ENCODE results near the gene VEPH1. TPM values are rescaled to one million over a fixed set of nuclear protein-coding genes. Genes with fewer than 3 reads are reported as not detected.
A peak's percentile ranks its signal among the peaks of the same experiment; 100 is the strongest.

VEPH1 gene
- total and polyA plus RNA-seq, 2 donors from 2014 or later: 17.8 to 29.2 TPM

DNA sequence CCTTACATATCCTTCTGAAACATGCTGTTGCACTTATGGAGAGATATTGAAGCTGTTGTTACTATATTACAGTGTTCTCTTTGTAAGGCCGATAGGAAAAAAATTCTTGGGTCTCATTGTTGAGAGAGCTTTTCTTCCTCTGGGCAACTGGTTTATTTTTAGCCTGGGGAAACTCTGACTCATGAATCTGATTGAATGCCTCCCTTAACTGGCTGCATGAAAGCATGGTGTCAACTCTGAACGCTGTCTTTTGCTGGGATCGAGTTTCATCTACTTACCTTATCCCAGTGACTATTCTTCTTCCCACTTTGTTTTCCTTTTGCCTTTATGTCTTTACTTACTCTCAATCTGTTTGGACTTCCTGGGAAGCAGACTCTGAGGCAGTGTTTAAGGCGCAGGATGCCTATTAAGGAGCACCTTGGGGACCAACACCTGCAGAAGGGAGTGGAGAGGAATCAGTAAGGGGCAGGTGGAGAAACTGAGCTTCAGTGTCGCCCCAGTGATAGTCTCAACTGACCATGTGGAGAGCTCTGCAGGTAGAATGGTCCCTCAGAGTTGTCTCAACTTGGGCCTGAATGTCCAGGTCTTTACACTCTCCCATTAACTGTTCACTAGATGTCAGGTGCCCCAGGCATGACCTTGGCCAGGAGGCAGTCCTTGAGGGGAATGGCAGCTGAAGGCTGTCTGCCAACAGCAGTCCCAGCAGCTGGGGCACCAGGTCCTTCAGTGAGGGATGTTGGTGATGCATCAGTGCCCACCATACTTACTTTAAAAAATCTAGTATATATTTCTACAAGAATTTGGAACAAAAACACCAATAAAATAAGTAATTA, 254.4 kb downstream of the VEPH1 start:
- H3K36me3 ChIP-seq (ENCODE audit: control insufficient read depth in 2 of 3, insufficient read depth in 3 of 3, low read length in 3 of 3): no peaks in the 10 kb centered on the region
- H3K9me3 ChIP-seq (ENCODE audit: control insufficient read depth in 2 of 3, insufficient read depth in 1 of 3, low read length in 3 of 3): no peaks in the 10 kb centered on the region
- intact Hi-C loops (cut with DNase I): no loop called here
- TF ChIP-seq, protein P1, sequence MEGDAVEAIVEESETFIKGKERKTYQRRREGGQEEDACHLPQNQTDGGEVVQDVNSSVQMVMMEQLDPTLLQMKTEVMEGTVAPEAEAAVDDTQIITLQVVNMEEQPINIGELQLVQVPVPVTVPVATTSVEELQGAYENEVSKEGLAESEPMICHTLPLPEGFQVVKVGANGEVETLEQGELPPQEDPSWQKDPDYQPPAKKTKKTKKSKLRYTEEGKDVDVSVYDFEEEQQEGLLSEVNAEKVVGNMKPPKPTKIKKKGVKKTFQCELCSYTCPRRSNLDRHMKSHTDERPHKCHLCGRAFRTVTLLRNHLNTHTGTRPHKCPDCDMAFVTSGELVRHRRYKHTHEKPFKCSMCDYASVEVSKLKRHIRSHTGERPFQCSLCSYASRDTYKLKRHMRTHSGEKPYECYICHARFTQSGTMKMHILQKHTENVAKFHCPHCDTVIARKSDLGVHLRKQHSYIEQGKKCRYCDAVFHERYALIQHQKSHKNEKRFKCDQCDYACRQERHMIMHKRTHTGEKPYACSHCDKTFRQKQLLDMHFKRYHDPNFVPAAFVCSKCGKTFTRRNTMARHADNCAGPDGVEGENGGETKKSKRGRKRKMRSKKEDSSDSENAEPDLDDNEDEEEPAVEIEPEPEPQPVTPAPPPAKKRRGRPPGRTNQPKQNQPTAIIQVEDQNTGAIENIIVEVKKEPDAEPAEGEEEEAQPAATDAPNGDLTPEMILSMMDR (IDR thresholded peaks at IDR 0.05; ENCODE audit: borderline replicate concordance, extremely low read depth, insufficient read depth): no peak
- no peak overlapping the region for H3K27ac ChIP-seq (ENCODE audit: low read depth in 2 of 2, low read length in 2 of 2)
- H3K27me3 ChIP-seq (ENCODE audit: control insufficient read depth, insufficient read depth, low read length): no peaks in the 10 kb centered on the region
- H3K4me3 ChIP-seq (ENCODE audit: low read length in 3 of 3): no peak overlapping the region
- H3K4me1 ChIP-seq (ENCODE audit: control insufficient read depth in 2 of 3, insufficient read depth in 2 of 3, low read depth in 1 of 3, low read length in 3 of 3): no peaks in the 10 kb centered on the region
- DNase-seq (peak in 2 of 5 donors; percentile 27 to 37), FAIRE-seq (no peak)
- no peak overlapping the region for H3K9ac ChIP-seq (ENCODE audit: low read length in 3 of 3)

DNA sequence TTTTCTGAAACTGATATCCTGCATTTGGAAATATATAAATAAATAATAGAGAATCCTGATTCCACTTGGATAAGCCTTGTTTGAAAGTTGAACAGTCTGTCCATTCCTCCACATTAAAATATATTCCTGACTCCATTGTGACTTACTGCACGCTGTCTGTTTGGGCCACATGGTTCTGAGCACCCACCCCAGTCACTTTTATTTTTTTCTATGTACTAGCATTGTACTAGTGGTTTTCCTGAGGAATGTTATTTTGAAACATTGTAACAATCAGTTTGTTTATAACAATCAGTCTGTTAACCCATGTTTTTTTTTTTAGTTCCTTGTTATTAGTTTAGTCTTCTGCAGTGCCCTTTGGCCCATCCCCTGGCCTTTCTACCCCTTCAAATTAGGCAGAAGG, 255.8 kb downstream of the VEPH1 start:
- no peaks in the 10 kb centered on the region for H3K4me1 ChIP-seq (ENCODE audit: control insufficient read depth in 2 of 3, insufficient read depth in 2 of 3, low read depth in 1 of 3, low read length in 3 of 3)
- H3K4me3 ChIP-seq (ENCODE audit: low read length in 3 of 3): no peak overlapping the region
- FAIRE-seq (no peak), DNase-seq (no peak)
- H3K27me3 ChIP-seq (ENCODE audit: control insufficient read depth, insufficient read depth, low read length): no peaks in the 10 kb centered on the region
- no peak overlapping the region for H3K9ac ChIP-seq (ENCODE audit: low read length in 3 of 3)
- no peaks in the 10 kb centered on the region for H3K9me3 ChIP-seq (ENCODE audit: control insufficient read depth in 2 of 3, insufficient read depth in 1 of 3, low read length in 3 of 3)
- no peak overlapping the region for H3K27ac ChIP-seq (ENCODE audit: low read depth in 2 of 2, low read length in 2 of 2)
- TF ChIP-seq, protein P1 (IDR thresholded peaks at IDR 0.05; ENCODE audit: borderline replicate concordance, extremely low read depth, insufficient read depth): no peak
- intact Hi-C loops (cut with DNase I): no loop called here
- no peaks in the 10 kb centered on the region for H3K36me3 ChIP-seq (ENCODE audit: control insufficient read depth in 2 of 3, insufficient read depth in 3 of 3, low read length in 3 of 3)

DNA sequence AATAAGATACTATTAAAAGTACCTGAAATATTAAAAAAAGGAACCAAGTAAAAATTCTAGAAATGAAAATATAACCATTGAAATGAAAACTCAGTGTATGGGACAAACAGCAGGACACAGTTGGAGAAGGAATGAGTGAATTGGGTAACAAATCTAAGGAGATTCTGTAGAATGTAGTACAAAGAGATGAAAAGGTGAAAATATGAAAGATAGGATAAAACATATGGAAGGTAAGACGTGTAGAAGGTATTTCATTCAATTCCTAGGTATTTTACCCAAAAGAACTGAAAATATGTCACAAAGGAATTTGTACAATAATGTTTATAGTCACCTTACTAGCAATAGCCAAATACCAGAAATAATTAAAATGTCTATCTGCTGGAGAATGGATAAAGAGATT, 260.4 kb downstream of the VEPH1 start:
- Histone ChIP-seq H3K27ac (ENCODE audit: low read depth in 2 of 2, low read length in 2 of 2) (no peak overlapping the region), H3K9me3 (ENCODE audit: control insufficient read depth in 2 of 3, insufficient read depth in 1 of 3, low read length in 3 of 3) (no peaks in the 10 kb centered on the region), H3K4me3 (ENCODE audit: low read length in 3 of 3) (no peak overlapping the region), H3K4me1 (ENCODE audit: control insufficient read depth in 2 of 3, insufficient read depth in 2 of 3, low read depth in 1 of 3, low read length in 3 of 3) (no peaks in the 10 kb centered on the region), H3K27me3 (ENCODE audit: control insufficient read depth, insufficient read depth, low read length) (no peaks in the 10 kb centered on the region), H3K9ac (ENCODE audit: low read length in 3 of 3) (no peak overlapping the region), H3K36me3 (ENCODE audit: control insufficient read depth in 2 of 3, insufficient read depth in 3 of 3, low read length in 3 of 3) (no peaks in the 10 kb centered on the region)
- DNase-seq (no peak), FAIRE-seq (no peak)
- intact Hi-C loops (cut with DNase I): no loop called here
- TF ChIP-seq, protein P1 (IDR thresholded peaks at IDR 0.05; ENCODE audit: borderline replicate concordance, extremely low read depth, insufficient read depth): no peak

All from kidney (tissue), 14 donors.